Pons (tissue), 1 donor: ENCODE data around the gene TXNRD2.

Experiments
- DNase-seq: peaks from one replicate; pipeline ENCODE4 v3.0.0-alpha.2; 2016; ENCODE audit warnings: low spot score

TXNRD2 gene

DNA sequence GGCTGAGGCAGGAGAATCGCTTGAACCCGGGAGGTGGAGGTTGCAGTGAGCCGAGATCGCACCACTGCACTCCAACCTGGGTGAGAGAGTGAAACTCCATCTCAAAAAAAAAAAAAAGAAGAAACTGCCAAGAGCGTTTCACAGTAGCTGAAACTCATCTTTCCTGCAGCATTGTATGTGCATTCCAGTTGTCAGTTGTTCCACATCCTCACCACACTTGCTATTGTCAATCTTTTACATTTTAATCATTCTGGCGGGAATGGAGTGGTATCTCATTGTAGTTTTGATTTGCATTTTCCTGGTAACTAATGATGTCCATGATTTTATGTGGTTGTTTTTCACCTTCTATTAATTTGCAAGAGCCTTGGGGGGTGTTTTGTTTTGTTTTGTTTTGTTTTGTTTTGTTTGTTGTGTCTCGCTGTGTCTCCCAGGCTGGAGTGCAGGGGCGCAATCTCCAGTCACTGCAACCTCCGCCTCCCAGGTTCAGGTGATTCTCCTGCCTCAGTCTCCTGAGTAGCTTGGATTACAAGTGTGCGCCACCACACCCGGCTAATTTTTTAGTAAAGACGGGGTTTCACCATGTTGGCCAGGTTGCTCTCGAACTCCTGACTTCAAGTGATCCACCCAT is 78.9 kb downstream of the TXNRD2 start:
- no peak for DNase-seq

DNA sequence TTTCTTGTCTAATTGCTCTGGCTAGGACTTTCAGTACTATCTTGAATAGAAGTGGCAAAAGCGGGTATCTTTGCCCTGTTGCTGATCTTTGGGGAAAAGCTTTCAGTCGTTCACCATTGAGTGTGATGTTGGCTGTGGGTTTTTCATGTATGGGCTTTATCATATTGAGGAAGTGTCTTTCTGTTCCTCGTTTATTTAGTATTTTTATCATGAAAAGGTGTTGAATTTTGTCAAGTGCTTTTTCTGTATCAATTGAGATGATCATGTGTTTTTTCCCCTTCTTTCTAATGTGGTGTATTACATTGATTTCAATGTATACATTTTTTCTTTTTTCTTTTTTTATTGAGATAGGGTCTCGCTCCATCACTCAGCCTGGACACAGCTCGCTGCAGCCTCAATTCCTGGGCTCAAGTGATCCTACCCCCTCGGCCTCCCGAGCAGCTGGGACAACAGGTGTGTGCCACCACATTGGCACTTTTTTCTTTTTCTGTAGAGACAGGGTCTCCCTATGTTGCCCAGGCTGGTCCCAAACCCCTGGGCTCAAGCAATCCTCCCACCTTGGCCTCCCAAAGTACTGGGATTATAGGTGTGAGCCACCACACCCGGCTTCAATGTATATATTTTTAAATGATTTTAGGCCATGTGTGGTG is 81.6 kb downstream of the TXNRD2 start:
- DNase-seq = no peak

DNA sequence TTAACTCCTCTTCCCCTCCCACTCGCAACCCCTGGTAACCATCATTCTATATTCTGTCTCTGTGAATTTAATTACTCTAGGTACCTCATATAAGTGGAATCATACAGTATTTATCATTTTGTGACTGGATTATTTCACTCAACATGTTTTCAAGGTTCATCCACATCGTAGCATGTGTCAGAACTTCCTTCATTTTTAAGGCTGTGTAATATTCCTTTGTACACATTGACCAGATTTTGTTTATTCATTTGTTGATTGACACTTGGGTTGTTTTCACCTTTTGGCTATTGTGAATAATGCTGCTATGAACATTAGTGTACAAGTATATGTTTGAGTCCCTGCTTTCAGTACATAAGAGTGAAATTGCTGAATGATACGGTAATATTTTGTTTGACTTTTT is 84.2 kb downstream of the TXNRD2 start:
- no peak for DNase-seq

DNA sequence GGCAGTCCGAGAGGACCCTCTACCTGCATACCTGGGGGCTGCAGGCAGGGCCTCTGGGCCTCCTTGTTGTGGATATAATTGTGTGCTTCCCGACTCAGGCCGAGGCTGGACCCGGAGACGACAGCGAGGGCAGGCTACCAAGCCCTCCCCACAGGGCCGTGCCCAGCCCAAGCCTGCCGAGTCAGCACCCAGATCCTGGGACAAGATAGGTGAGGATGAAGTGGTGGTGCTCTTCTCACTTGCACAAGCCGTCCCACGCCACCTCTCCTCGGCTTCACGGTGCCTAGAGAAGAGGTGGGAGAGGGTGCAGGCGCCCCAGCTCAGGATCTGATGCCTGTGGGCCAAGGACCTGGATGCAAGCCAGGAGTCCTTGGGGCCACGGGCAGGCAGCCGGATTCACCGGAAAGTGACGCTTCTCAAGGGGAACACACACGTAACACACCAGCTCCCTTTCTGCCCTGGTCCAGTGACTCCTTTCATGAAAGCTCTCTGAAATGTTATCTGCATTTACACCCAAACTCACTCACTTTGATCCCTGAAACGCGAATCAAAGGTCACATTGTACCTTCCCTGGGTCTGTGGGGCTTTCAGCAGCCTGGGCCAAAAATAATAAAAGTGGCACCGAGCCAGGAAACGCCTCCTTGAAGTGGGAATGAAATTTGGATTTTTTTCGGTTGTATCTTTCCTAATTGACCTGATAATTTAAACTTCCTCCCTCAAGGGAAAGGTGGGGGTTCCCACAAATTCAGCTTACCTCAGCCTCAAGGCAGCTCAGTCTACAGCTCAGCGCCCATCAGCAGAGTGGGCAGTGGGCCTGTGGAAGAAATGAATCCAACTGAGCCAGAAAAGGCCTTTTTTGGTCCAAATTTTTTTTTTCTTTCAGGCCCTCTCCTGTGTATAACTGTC is 85.9 kb downstream of the TXNRD2 start:
- DNase-seq = peak; percentile 43

DNA sequence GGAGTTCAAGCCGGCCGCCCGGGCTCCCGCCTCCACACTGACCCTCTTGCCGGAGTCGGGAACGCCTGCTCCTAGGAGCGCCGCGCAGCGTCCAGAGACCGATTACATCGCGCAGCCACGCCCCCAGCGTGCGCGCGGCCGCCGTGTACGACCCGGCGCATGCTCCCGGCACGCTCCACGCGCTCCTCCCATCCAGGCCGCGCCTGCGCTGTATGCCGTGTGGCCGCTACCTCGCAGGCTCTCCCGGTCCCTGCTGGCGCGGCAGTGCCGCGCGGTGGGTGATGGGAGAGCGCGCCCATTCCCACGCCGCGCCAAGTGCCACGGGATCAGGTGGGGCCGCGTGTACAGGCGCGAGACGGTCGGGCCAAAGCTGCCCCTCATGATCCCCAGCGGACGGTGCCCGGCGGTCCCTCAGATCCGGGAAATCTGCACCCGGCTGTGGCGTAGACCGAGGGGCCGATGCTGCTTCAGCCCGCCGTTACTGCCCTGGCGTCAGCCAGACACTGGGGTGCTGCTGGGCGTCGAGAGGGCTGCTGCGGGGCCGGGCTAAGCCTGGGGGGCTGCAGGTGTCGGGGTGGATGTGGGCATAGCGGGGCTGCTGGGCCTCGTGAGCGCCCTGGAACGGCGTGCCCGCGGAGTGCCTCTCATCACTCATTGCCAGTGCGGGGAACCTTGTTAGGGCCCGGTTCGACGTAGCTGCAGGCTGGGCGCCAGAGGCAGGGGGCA is 86.7 kb downstream of the TXNRD2 start, which contains the start of the genes GNB1L and RTL10:
TSS of gene GNB1L (minus strand) at position 97 of the 726 bp plus-strand sequence. CDS start 33,519 bp downstream, outside the sequence.
TSS of gene RTL10 (minus strand) at position 97 of the 726 bp plus-strand sequence. CDS start 2,613 bp downstream, outside the sequence.
- DNase-seq = peak; percentile 95

DNA sequence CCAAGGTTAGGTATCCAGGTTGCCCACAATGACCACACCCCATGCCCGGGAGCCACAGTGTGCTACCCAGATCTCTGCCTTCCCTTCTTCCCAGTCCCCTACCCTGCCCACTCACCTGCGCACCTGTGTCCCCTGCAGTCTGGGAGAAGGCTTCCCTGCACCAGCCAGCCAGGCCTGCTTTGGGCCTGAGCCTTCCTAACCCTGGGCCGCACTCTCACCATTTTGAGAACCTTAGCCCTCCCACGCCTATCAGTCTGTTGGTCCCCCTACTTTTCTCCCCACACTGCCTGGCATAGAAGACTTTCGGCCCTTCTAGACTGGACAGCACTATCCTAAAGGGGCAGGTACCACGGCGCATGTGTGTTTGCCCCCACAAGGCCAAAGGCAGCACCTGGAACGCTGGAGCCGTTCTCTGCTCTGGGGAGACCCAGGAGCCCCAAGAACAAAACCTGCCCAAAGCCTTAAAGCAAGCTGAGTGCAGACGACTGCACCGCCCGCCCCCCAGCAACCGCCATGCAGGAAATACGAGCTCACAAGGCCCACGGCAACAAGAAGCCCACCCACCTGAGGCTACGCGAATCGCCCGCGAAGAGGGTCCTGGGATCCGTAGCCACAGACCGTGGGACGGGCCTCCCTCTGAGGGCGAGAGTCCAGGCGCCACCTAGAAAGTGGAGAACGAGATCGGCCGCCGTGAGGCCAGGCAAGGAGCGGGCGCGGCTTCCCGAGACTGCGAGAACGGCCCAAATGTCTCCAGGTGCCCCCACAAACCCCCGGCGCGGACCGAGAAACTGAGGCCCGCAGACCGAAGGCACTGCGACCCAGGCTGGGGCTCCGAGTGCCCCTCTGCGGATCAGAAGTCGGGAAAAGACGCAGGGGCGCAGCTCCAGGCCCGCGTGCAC is 87.5 kb downstream of the TXNRD2 start:
- peak; percentile 3 for DNase-seq

DNA sequence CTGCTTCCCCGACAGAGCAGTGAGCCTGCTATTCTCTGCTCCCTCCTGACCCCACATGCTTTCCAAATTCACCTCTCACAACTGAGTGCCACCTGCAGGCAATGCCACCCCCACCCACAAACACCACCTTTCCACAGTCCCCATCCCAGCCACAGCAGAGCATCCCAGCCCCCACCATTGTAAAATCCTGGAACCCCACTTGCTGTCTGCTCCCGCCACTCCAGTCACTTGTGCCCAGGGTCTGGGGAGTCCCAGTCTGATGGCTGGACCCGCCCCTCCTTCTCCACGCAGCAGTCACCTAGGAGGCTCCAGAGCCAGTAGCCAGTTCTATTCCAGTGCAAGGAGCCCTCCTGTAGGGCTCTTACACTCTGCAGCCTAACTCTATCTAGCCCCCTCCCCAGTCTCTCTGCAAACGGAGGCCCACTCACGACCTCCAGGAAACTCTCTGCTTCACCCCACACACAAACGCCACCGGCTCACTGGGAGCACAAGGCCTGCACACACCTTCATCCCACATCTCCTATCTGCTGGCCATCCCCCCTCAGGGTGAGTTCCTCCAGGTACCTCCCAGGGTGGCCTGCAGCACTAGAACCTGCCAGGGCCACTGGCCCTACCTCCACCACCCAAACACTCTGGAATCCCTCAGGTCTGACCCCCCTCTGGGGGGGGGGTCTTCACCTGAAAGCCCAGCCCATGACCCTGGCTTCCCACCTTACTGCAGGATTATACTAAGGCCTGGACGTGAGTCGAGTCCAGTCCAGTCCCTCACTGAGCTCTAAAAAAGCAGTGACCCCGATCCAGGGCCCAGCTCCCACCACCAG is 88.3 kb downstream of the TXNRD2 start:
- DNase-seq = no peak

DNA sequence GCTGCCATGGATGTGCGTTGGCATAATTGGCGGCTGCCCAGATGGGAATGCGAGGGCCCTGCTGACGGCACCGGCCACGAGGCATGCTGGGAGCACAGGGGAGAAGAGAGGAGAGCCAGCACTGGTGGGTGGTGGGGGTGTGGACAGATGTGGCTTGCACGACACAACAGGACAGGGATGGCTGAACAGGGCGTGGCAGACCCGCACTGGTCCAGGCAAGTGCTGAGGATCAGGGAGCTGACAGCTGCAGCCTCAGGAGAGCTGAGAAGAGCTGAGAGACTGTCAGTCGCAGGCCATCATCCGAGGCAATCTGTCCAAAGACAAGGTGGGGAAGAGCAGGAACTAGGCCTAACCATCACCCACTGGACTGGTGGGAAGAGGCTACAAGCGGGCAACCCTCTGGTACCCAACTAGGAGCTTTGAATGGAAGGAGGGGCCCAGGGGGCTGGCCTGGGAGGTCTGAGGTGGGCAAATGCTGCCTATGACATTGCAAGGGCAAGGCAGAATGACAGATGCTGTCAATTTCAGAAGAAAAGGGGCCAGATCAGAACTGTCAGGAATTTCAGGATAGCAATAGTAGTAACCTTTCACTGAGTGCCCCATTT is 89.3 kb downstream of the TXNRD2 start:
- DNase-seq = no peak

DNA sequence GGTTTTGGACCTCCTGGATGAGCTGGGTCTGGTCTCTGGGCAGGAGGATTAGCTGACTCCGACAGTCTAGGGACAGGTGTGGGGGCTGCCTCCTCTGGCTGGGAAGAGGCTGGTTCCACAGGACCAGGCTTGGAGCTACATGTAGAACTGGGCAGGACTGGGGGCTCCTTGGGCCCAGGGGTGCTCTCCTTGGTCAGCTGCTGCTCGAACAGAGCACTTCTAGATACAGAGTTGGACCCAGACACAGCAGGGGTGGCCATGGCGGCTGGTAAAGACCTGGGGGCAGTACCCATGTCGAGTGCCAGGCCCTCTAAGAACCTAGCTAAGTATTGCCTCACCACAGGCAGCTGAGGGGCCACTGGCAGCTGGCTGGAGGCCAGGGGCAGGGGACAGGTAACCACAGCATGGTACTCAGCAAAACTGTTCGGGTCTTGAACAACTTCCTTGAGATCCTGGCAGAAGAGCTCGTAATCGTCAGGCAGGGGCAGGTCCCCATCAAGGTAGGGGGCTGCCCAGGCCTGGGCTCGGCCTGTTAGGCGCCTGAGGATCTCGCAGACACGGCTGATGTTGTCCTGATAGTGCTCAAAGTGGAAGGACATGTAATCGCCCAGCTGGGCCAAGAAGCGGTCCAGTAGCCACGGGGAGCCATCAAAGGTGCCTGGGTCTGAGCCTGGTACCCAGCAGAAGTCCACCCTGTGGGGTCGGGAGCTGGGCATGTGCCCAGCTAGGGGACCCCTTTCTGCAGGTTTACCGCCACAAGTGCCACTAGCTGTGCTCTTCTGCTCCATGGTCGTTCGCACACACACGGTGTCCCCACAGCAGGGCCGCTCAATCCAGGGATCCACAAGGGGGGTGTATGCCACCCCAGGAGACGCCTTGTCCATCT is 90.1 kb downstream of the TXNRD2 start:
- no peak for DNase-seq

DNA sequence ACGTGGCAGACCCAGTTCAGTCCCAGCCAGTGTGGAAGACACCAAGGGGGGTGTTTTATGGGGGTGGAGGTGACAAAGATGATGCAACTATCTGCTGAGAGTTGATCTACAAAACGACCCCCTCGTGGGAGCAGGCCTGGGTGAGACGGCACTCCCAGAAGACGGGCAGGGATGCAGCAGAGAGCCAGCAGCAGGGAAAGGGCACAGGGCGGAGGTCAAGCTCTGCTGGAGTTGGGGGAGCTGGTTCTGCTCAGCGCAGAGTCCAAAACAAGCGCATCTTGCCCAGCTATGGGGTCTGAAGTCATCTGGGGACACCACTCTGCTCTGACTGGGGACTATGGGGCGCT is 90.9 kb downstream of the TXNRD2 start:
- DNase-seq = no peak

DNA sequence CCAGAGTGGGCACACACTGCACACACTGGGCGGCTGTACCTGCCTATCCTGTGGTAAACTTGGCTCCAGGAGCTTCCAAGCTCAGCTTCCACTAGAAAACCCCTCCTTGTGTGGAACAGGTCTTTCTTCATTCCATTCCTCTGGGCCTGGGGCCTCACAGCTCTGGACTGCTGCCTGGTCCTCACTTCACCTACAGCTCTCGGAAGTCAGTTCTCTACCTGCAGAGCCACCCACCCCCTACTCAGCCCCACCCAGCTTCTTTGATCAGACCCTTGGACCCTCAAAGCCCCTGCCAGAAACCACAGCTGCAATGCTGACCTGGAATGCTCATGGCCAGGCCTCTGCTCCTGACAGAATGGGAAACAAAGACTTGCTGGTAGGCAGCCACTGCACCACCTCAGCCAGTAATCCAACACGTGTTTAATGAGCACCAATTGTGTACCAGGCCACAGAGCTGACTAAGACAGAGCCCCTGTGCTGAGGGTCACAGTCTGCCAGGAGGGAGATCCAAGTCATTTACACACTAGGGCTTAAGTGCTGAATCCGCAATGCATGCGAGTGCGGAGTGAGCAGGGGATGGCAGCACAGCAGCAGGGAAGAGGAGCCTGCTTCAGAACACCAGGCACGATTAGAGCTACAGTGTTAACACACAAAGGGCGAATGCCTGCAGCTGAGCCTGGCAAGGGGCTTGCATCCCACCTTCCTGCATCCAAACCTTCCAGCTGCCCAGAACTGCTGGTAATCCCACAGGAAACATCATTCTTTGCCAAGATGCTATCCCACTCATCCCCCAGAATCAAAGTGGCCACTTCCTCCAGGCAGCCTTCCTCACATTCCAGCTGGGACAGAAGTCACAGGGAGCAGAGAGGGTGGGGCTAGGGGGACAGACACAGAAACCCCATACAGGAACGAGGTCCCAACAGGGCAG is 91.5 kb downstream of the TXNRD2 start:
- no peak for DNase-seq

DNA sequence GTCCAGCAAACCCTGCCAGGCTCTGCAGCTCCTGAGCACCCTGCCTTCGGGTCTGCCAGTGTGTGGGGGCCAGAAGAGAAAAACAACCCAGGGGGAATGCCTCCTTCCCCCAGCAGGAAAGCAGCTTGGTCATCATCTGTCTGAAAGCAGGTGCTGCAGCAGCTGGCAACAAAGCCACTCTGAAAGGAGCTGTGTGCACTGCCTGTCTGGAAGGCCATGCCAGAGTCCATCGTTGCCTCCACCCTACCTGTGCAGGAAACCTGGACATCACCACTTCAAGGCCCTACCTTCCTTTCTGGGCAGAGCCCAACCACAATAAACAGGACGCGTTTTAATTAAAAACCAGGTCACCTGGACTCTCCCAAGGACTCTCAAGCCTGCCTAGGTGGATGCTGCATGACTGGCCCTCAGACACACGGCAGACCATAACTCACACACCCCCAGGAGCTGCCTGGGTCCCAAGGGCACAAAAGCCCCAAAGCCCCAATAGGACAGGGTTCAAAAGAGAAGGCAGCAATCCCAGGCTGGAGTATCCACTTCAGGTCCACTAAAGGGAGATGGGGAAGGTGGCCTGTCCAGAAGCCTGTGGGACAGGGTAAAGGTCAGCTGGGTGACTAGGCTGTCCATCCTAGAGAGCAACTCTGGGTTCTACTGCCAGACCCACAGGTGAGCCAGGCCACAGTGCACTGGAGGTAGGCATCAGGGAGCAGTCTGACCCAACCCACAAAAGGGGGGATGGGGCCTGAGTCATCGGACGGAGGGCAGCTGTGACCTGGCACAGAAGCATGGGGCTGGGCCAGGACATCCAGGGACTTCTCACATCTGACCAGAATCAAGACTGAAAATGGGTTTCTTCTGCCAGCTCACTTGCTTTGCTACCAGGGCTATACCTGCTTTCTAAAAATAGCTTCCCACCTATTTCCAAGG is 93.1 kb downstream of the TXNRD2 start:
- no peak for DNase-seq

DNA sequence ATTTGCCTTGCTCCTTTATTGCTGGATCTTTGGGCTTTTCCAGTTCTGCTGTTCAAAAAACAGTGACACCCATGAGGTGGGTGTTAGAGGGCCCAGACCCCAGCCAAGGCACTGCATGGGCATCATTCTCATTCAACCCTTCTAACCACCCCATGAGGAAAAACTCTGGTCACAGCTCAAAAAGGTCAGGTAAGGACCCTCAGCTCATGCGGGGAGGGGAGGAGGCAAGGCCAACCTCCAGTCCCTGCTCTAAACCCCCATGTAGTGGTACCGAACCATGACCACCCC is 94.3 kb downstream of the TXNRD2 start:
- DNase-seq = no peak

DNA sequence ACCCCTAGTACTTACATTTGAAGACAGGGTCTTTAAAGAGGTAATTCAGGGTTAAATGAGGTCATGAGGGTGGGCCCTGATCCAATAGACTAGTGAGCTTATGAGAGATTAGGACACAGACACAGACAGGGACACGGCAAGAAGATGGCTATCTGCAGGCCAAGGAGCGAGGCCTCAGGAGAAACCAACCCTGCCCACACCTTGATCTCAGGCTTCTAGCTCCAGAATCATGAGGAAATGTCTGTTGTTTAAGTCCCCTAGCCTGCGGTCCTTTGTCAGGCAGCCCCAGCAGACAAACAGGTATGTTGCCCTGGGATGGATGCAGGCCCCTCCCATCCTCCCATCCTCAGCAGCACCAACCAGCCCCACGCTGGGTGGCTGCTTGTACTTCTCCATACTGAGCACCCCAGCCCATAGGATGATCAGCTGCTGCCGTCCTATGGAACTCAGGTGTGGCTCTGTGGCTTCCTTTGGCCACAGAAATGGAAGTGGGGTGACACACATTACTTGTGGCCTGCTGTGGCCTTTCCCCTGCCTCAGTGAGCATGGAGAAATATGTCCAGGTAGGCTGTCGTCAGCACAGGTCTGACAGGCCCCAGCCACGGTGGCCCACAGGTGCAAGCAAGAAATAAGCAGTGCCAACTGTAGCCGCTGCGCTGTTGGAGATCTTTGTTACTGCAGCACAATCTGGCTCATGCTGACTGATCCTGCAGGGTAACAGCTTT is 94.8 kb downstream of the TXNRD2 start:
- no peak for DNase-seq

DNA sequence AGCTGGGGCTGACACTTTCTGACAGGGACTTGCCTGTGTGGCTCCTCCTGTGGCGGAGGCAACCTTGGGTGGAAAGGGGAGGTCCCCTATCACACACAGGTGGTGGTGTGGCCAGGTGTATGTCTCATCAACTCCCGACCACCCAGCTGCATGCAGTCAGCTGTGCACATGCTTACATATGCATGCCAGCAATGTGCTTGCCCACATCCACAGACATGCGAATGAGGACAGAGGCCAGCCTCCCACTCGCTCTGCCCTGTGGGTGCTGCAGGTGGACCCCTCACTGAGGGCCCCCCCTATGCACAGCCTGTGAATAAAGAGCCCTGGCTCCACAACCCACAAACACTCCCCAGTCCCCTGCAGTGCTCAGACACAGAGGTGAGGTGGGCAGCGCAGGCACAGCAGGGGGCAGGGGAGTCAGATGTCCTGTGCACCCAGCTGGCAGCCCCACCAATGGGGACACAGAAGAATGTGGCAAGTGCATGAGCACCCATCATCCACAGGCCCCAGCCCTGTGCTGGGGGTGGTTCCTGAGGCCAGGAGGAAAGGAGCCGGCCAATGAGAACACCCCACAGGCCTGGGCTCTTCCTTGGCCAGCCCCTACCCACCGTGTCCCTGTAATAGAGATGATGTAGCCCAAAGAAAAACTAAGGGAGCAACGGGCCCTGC is 96.4 kb downstream of the TXNRD2 start:
- DNase-seq = no peak
